NCI-H187 treated with DMSO at 0.1 percent for 48 hours (cell line): ENCODE measurements around the gene PROX1.

Experiments used
- DNase-seq: peaks from one replicate; lab custom pipeline; 2025; lab: John Stamatoyannopoulos, UW

Gene PROX1

DNA sequence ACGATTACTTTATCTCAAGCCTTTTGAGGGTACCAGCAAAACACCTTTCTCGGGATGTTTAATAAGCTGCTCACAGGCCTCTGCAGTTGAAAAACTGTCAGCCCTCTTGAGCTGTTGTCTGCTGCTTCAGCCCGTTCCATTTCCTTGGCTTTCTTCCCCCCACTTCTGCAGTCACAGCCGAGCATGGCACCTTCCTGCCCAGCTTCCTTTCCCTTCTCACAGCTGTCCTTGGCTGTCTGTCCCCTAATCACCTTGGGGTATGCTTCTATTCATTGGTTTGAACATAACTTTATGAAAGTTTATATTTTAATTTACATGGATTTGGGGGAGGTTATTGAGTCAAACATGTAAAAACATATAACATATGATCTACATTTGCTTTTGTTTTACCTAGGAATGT is 6.9 kb upstream of the PROX1 start:
- DNase-seq = no peak

DNA sequence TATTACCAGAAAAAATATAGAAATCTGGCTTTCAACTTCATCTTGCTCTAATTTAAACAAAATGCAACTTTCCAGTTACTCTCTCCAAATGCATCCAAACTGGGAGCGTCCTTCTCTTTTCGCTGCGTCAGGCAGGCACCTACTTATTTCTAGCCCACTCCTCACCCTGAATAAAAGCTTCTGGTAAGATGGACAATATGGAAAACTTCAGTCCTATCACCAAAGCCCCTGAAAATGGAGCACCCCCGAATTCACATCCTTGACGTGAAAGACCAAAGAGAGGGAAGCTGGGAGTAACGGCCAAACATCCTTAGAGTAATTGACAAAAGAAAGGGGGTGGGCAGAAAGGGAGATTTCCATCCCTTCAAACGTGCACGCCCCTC is 5.5 kb upstream of the PROX1 start:
- no peak for DNase-seq

GRCh38 chr1:213982672-213983492 is 4.9 kb upstream of the PROX1 start:
- DNase-seq = no peak

DNA sequence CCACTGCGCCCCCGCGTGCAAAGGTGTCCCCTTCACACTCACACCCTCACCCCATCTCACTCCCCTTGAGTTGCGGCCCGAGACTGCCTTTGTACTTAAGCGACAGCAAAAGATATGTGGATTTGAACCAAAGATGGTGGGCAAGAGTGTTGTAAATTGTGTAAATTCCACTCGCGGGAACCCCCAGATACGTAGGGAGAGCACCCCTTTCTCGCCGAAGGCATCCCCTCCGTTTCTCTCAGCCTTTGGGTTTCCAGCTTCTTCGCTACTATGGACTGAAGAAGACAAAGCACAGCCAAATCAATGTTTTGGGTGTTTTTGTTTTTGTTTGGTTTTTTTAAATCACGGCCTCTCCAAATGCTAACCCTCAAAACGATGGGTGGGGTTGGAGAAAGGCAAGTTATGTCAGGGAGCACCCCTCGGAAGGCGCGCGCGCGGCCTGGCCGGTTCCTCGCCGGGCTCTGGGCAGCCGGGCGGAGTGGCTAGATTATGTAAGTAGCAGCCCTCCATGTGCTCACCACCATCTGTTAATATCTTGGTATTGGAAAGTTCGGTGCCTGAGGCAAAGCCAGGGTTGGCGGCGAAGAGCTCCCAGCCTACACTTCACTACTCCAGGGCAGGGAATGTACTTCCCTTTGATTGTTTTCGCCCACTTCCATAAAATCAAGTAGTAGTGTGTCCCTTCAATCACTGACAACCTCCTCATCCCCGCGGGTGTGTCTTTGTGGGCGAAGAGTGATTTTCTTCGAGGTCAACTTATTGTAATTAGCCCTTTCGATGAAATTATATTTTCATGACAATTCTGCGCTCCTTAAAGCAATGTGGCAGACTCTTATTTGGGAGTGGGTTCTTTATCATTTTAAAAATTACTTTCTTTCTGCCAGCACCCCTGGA is 4.0 kb upstream of the PROX1 start:
- no peak for DNase-seq

DNA sequence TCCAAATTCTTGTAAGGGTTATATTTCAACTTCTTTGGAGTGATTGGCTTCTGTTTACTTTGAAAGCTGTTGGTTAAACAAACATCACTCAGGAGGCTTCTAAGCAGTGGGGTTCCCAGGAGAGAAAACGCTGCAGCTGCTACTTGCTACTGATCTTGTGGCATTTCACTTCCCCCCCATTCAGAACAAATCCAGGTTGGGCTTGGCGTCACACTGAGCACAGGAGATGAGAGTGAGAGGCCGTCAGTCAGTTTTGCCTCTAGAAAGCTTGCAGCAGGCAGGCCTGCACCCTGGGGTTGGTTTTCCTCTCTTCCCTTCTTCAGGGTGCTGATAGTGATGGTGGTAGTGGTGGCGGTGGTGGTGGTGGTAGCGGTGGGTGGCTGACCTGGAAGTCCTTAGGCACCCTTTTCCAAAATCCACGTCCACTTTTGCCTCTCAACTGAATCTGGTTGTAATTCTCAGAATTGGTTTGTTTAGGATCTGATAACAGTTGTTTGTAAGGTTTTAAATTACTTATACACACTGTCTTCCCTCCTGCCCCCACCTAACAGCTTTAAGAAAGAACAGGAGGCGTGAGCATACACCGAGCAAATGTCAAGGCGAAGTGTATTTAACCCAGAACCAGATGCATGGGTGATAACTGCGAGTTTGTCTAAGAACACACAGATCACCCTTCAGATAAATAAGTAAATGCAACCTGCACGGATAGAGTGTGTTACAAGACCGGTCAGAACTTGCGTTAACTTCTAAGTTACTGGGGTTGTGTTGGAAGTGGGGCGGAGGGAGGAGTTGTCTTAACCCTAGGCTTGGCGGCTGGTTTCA is 3.2 kb upstream of the PROX1 start:
- peak; percentile 57 for DNase-seq

- no peak for DNase-seq
Observed at GRCh38 chr1:213985209-213986019, 2.4 kb upstream of the PROX1 start.

DNA sequence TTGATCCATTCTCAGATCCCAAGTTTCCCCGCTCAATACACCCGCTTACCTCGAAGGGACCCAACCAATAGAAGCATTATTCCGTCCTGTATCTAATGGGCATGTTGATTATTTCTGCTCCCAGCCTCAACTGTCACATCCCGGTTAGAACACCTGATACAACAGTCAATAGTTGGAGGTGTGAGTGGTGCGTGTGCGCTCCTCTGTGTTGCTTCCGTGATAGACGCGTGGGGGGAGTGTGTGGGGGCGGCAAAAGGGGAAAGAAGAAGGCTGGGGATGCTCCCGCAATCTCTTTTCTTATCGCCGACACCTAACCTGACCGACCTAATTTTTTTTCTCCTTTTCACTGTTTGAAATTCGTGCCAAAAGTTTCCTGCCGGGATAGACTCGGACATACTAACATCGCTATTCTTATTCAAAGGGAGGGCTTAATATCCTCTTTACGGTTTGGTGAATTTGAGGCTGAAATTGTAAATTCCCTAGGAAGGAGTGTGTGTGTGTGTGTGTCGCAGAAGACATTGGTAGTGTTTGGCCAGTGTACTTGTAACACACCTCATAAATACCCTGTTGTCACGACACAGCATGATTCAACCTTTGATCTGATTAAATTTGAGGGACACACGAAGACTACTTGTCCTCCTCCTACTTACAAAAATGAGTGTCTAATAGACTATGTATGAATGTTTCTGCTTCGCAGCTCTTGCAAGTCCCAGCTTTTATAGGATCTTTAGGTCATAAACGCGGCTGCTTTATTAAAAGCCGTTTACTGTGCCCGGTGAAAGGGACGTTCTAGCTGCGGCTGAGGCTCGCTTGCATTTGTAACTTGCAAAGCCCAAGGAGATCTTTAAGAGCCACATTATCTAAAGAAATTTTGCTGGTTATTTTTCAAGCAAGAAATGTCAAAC is 1.5 kb upstream of the PROX1 start:
- DNase-seq = no peak

DNA sequence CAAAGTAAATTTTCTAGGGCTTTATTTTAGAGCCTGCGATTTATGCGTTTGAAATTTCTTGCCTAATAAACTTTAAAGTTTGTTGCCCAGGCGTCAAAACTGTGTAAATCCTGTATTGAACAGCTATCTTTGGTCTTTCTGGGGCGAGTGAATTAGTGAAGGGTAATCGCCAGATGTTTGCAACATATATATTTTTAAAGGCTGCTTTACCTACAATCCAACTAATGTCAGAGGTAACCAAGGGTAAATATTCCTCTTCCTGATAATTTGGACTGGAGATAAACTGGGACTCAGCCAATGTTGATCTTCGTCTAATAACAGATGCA is 885 bp upstream of the PROX1 start:
- no peak for DNase-seq

- no peak for DNase-seq
Observed at GRCh38 chr1:213987422-213987926, 299 bp upstream of the PROX1 start.

DNA sequence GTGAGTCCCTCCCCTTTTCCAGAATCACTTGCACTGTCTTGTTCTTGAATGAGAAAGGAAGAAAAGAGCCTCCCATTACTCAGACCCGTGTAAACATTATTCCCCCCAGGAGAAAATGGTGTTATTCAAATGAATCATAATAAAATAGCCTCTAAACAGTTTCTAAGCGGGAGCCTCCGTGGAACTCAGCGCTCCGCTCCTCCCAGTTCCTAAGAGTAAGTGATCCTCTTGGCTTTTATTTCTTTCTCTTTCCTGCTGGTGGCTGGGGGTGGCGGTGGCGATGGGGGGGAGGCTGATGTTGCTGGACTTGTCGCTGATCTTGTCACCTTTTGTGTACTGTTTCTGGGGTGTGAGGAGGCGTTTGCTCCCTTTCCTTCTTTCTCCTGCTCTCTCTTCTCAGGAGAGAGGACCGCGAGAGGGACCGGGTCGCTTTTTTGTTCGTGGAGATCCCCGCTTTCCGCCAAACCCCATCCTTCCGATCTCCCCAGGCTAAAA is 781 bp downstream of the PROX1 start:
- no peak for DNase-seq

DNA sequence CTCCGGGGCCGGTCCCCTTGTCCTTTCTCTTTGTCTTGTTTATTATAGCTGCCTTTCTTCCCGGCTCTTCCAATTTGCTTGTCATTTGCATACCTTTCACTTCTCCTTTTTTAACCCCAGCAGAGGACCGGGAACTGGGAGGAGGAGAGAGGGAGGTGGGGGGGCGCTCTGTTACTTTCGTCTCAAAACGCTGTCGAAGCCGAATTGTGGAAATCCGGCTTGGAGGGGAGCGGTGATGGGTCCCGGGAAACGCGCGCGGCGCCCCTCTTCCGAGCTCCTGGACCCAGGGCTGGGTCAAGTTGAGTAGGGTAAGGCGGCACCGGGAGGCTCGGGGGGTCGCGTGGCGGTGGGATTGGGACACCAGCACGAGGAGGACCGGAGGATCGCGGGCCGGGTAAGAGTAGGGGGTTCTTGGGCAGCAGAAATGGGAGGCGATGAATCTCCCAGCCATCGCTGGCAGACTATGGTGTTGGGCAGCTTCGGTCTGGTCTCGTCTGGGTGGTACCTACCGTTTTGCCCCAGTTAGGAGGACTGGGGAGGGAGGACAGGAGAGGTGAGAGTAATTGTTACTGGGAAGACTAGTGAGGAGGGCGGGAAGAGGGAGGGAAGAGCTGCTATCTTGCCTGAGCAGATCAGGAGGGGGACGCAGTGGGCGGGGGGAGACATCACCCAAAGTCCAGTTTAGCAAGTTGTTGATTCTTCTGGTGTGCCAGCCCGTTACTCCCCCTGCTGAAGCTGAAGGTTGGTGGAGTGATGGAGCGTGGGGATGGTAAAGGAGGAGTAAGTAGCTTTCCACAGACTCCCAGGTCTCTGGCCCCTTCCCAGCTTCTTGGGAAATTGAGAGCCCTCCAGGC is 1.5 kb downstream of the PROX1 start:
- no peak for DNase-seq

DNA sequence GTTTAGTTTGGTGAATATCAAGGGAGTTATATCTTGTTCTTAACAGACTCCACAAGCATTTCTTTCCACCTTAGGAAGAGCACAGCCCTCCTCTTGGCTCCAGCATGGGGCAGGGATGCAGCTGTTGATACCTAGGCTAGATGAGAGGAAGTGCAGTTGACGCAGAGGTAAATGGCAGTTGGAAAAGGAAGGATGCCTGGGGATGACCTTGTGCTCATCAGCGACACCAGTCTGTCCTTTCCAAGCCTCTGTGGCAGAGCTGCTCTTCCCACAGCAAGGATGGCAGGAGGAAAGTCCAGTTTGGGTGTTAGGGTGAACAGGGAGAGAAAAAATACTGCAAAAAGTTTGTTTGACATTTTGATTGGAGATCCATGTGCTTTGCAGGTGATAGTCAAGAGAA is 6.2 kb downstream of the PROX1 start:
- DNase-seq = no peak

- no peak for DNase-seq
Observed at GRCh38 chr1:213994888-213995287, 7.1 kb downstream of the PROX1 start.

DNA sequence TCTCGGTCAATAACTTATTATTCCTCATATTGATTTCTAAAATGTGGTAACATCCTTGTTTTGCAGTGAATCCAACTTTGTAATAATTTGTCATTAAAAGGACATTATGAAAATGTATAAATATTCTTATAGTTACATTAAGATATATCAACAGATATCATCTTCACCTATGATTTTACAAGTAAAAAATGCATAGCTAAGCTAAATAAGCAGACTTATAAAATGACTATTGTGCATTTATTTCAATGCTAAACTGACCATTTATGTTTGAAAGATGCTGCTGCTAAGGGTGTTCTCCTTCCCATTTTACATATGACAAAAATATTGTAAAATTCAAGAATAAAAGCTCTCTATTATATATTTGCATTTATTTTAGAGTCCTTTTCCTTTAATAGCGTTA is 7.8 kb downstream of the PROX1 start:
- DNase-seq = no peak

- DNase-seq = no peak
Observed at GRCh38 chr1:213996320-213997037, 8.7 kb downstream of the PROX1 start.

GRCh38 chr1:213997038-213997771 is 9.4 kb downstream of the PROX1 start:
- no peak for DNase-seq

GRCh38 chr1:213997772-213998107 is 10.0 kb downstream of the PROX1 start:
- DNase-seq = no peak

DNA sequence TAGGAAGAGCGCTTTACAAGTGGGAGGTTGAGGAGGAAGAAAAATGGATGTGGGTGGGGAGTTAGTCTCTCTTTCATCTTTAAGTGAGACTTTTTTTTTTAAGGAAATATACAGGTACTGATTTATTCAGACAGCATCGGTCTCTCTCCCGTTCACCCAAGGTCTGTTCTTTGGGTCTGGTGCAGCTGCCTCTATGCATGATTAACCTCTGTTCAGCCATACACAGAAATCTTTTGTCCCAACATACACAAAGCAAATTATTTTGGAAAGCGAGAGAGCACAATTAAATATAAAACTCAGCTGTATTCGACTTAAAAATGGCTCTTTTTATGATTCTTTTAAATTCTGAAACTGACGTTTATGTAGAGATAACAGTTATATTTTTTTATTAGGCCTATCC is 11.0 kb downstream of the PROX1 start:
- no peak for DNase-seq
